GM18861 (cell line): ENCODE data around the gene REV1.
"Not testable (repeated sequence)": the region's sequence is repeated elsewhere in the genome, so short reads cannot be mapped to it uniquely, and the experiment has no call there.

Source experiments
- ATAC-seq: cut with Tn5 transposase; IDR thresholded peaks from one replicate; pipeline ENCODE4 v1.9.1; 2021; ENCODE audit not compliant: unreplicated experiment

REV1 gene

GRCh38 chr2:99489761-99490622 is at the start of gene REV1:
REV1 (minus strand) TSS chr2:99490017; CDS start chr2:99464975, 25,042 bp downstream.
- peak; percentile 70 for ATAC-seq

- ATAC-seq = no peak
These were observed 48.2 kb upstream of the REV1 start for GRCh38 chr2:99537910-99538485.

GRCh38 chr2:99524056-99524455 is 34.2 kb upstream of the REV1 start:
- ATAC-seq = no peak

GRCh38 chr2:99522157-99522556 is 32.3 kb upstream of the REV1 start:
- ATAC-seq = no peak

GRCh38 chr2:99520813-99521212 is 31.0 kb upstream of the REV1 start:
- no peak for ATAC-seq

GRCh38 chr2:99520195-99520594 is 30.4 kb upstream of the REV1 start:
- no peak for ATAC-seq

GRCh38 chr2:99514357-99514756 is 24.5 kb upstream of the REV1 start:
- ATAC-seq = no peak

- no peak for ATAC-seq
These were observed 22.4 kb upstream of the REV1 start for GRCh38 chr2:99512181-99512591.

- ATAC-seq = no peak
These were observed 19.6 kb upstream of the REV1 start for GRCh38 chr2:99509387-99509786.

GRCh38 chr2:99507937-99508818 is 18.4 kb upstream of the REV1 start:
- ATAC-seq = no peak

GRCh38 chr2:99504844-99505584 is 15.2 kb upstream of the REV1 start:
- no peak for ATAC-seq

- ATAC-seq = not testable (repeated sequence)
These were observed 14.0 kb upstream of the REV1 start for GRCh38 chr2:99503662-99504416.

- no peak for ATAC-seq
These were observed 6.2 kb upstream of the REV1 start for GRCh38 chr2:99496021-99496420.

- no peak for ATAC-seq
These were observed 5.5 kb upstream of the REV1 start for GRCh38 chr2:99495115-99495860.

- no peak for ATAC-seq
These were observed 2.9 kb upstream of the REV1 start for GRCh38 chr2:99492721-99493120.

- ATAC-seq = no peak
These were observed 1.0 kb upstream of the REV1 start for GRCh38 chr2:99490623-99491461.

GRCh38 chr2:99489063-99489760 is 605 bp downstream of the REV1 start:
- ATAC-seq = peak; percentile 24

- no peak for ATAC-seq
These were observed 1.2 kb downstream of the REV1 start for GRCh38 chr2:99488539-99489062.
